Neuronal stem cell (in vitro differentiated cells): ENCODE results near the gene SPINT3. TPM values are rescaled to one million over a fixed set of nuclear protein-coding genes. Genes with fewer than 3 reads are reported as not detected.

Source experiments
- small RNA-seq: library from polyadenylated mRNA; stranded (forward); fragments of <200 nt; extraction: miRNeasy Mini kit (QIAGEN cat#:217004); gene quantifications from one replicate; pipeline ENCODE3, GENCODE V24; 2013; ENCODE audit not compliant: insufficient read depth

The SPINT3 gene

Small RNA genes within 50 kb of the gene (small RNA-seq; reads per million reads assigned to genes)
- gene AL031663.1 (not detected), gene HSPD1P21 (not detected), gene RNA5SP485 (not detected)
